ENCODE measurements around the gene TMCO1.
"Not testable (repeated sequence)": the region's sequence is repeated elsewhere in the genome, so short reads cannot be mapped to it uniquely, and the experiment has no call there.

TMCO1 gene

GRCh38 chr1:165768513-165769394 lies at the start of gene TMCO1:
TSS of gene TMCO1 (minus strand) at chr1:165768868. CDS start at chr1:165768751, 117 bp downstream.
- in situ Hi-C loops (cut with HindIII; ENCODE audit: low pct_ligation_motif_present, low pct_unique_long_range_greater_than_20kb, low sequenced_read_pairs) = no loop called here
- DNase-seq = peak; percentile 100

- no peak for DNase-seq
- in situ Hi-C loops (cut with HindIII; ENCODE audit: low pct_ligation_motif_present, low pct_unique_long_range_greater_than_20kb, low sequenced_read_pairs) = no loop called here
Observed at GRCh38 chr1:165816826-165817497, 48.3 kb upstream of the TMCO1 start.

- no peak for DNase-seq
- in situ Hi-C loops (cut with HindIII; ENCODE audit: low pct_ligation_motif_present, low pct_unique_long_range_greater_than_20kb, low sequenced_read_pairs) = no loop called here
Observed at GRCh38 chr1:165816157-165816556, 47.5 kb upstream of the TMCO1 start.

GRCh38 chr1:165815725-165816124 lies 47.1 kb upstream of the TMCO1 start:
- in situ Hi-C loops (cut with HindIII; ENCODE audit: low pct_ligation_motif_present, low pct_unique_long_range_greater_than_20kb, low sequenced_read_pairs) = no loop called here
- peak; percentile 9 for DNase-seq

GRCh38 chr1:165807613-165808012 lies 38.9 kb upstream of the TMCO1 start:
- DNase-seq = no peak
- in situ Hi-C loops (cut with HindIII; ENCODE audit: low pct_ligation_motif_present, low pct_unique_long_range_greater_than_20kb, low sequenced_read_pairs) = no loop called here

- DNase-seq; in situ Hi-C loops (cut with HindIII; ENCODE audit: low pct_ligation_motif_present, low pct_unique_long_range_greater_than_20kb, low sequenced_read_pairs): not testable (repeated sequence)
Observed at GRCh38 chr1:165804513-165804912, 35.8 kb upstream of the TMCO1 start.

- DNase-seq = no peak
- in situ Hi-C loops (cut with HindIII; ENCODE audit: low pct_ligation_motif_present, low pct_unique_long_range_greater_than_20kb, low sequenced_read_pairs) = no loop called here
Observed at GRCh38 chr1:165799387-165799786, 30.7 kb upstream of the TMCO1 start.

GRCh38 chr1:165795894-165796293 lies 27.2 kb upstream of the TMCO1 start:
- in situ Hi-C loops (cut with HindIII; ENCODE audit: low pct_ligation_motif_present, low pct_unique_long_range_greater_than_20kb, low sequenced_read_pairs) = no loop called here

GRCh38 chr1:165793951-165794350 lies 25.3 kb upstream of the TMCO1 start:
- in situ Hi-C loops (cut with HindIII; ENCODE audit: low pct_ligation_motif_present, low pct_unique_long_range_greater_than_20kb, low sequenced_read_pairs) = no loop called here

More at GRCh38 chr1:165795894-165796293, 27.2 kb upstream of the TMCO1 start:
- no peak for DNase-seq

GRCh38 chr1:165787741-165788140 lies 19.1 kb upstream of the TMCO1 start:
- in situ Hi-C loops (cut with HindIII; ENCODE audit: low pct_ligation_motif_present, low pct_unique_long_range_greater_than_20kb, low sequenced_read_pairs) = no loop called here
- no peak for DNase-seq

More at GRCh38 chr1:165793951-165794350, 25.3 kb upstream of the TMCO1 start:
- no peak for DNase-seq

- in situ Hi-C loops (cut with HindIII; ENCODE audit: low pct_ligation_motif_present, low pct_unique_long_range_greater_than_20kb, low sequenced_read_pairs); DNase-seq: not testable (repeated sequence)
Observed at GRCh38 chr1:165783519-165783918, 14.9 kb upstream of the TMCO1 start.

- in situ Hi-C loops (cut with HindIII; ENCODE audit: low pct_ligation_motif_present, low pct_unique_long_range_greater_than_20kb, low sequenced_read_pairs); DNase-seq: not testable (repeated sequence)
Observed at GRCh38 chr1:165778197-165778596, 9.5 kb upstream of the TMCO1 start.

GRCh38 chr1:165773324-165773965 lies 4.8 kb upstream of the TMCO1 start:
- DNase-seq = peak; percentile 84

GRCh38 chr1:165772739-165773138 lies 4.1 kb upstream of the TMCO1 start:
- in situ Hi-C loops (cut with HindIII; ENCODE audit: low pct_ligation_motif_present, low pct_unique_long_range_greater_than_20kb, low sequenced_read_pairs) = no loop called here
- no peak for DNase-seq

More at GRCh38 chr1:165773324-165773965, 4.8 kb upstream of the TMCO1 start:
- in situ Hi-C loops (cut with HindIII; ENCODE audit: low pct_ligation_motif_present, low pct_unique_long_range_greater_than_20kb, low sequenced_read_pairs) = no loop called here

- in situ Hi-C loops (cut with HindIII; ENCODE audit: low pct_ligation_motif_present, low pct_unique_long_range_greater_than_20kb, low sequenced_read_pairs) = no loop called here
- no peak for DNase-seq
Observed at GRCh38 chr1:165764277-165764676, 4.4 kb downstream of the TMCO1 start.

- in situ Hi-C loops (cut with HindIII; ENCODE audit: low pct_ligation_motif_present, low pct_unique_long_range_greater_than_20kb, low sequenced_read_pairs) = no loop called here
- DNase-seq = no peak
Observed at GRCh38 chr1:165763442-165763841, 5.2 kb downstream of the TMCO1 start.

- in situ Hi-C loops (cut with HindIII; ENCODE audit: low pct_ligation_motif_present, low pct_unique_long_range_greater_than_20kb, low sequenced_read_pairs) = no loop called here
Observed at GRCh38 chr1:165762725-165763124, 5.9 kb downstream of the TMCO1 start.

GRCh38 chr1:165759095-165759494 lies 9.6 kb downstream of the TMCO1 start:
- in situ Hi-C loops (cut with HindIII; ENCODE audit: low pct_ligation_motif_present, low pct_unique_long_range_greater_than_20kb, low sequenced_read_pairs) = no loop called here
- DNase-seq = no peak

More at GRCh38 chr1:165762725-165763124, 5.9 kb downstream of the TMCO1 start:
- no peak for DNase-seq

GRCh38 chr1:165755393-165756010 lies 13.2 kb downstream of the TMCO1 start:
- in situ Hi-C loops (cut with HindIII; ENCODE audit: low pct_ligation_motif_present, low pct_unique_long_range_greater_than_20kb, low sequenced_read_pairs) = no loop called here
- no peak for DNase-seq

Data from ACHN (cell line).